ENCODE data around the gene ATP6V1F.

GRCh38 chr7:128893251-128894100 lies 30.8 kb downstream of the ATP6V1F start:
- TF ChIP-seq CTCF (conservative IDR thresholded peaks at IDR 0.05; ENCODE audit: low read length) (no peak), EZH2phosphoT487 (IDR thresholded peaks at IDR 0.05; ENCODE audit: borderline replicate concordance) (no peak)

All from Loucy (cell line).